Cortex of kidney (tissue), 1 donor: ENCODE results near the gene ONECUT1.
"Not testable (repeated sequence)": the region's sequence is repeated elsewhere in the genome, so short reads cannot be mapped to it uniquely, and the experiment has no call there.

Experiments
- DNase-seq: peaks from one replicate; lab custom pipeline; 2025; lab: John Stamatoyannopoulos, UW

The ONECUT1 gene

DNA sequence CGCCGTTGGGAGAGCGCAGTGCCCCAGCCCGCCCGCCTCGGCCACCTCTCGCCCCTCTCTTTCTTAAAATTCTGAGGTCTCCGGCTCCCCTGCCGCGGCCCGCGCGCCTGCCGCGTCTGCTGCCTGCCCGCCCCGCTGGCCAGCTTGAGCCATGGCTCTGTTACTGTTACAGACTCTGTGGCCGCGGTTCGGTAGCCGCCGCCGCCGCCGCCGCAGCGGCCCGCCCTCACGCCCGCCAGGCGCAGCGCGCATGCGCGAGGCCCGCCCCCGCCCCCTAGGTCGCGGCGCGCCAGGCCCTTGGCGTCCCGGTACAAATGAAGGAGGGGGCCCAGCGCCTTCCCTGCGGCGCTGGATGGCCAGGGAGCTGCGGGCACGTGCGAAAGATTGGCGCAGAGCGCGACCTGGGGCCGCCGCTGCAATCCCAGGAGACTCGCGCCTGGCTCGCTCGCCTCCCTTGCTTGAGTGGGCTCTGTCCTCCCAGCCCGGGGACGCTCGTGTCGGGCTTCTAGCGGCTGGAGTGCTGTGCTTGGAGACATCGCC is at the start of gene ONECUT1:
TSS of gene ONECUT1 (minus strand) at position 168 of the 540 bp plus-strand sequence. CDS start 452 bp downstream, outside the sequence.
- DNase-seq = no peak

DNA sequence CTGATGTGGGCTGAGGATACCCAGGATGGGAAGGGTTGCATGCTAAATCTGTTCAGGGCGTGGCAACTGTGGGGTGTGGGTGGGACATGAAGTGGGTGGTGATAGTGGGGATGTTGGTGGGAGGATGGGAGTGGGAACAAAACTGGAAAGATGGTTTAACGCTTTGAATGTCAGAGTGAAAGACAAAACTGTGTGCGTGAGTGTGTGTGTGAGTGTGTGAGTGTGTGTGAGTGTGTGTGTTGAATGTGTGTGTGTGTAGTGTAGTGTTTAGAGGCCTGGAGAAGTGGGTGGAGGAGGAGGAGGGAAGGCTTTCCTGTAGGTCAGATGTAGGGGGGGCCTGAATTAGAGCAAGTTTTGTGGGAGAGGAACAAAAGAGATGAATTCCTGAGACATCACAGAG is 44.2 kb upstream of the ONECUT1 start:
- DNase-seq = no peak

DNA sequence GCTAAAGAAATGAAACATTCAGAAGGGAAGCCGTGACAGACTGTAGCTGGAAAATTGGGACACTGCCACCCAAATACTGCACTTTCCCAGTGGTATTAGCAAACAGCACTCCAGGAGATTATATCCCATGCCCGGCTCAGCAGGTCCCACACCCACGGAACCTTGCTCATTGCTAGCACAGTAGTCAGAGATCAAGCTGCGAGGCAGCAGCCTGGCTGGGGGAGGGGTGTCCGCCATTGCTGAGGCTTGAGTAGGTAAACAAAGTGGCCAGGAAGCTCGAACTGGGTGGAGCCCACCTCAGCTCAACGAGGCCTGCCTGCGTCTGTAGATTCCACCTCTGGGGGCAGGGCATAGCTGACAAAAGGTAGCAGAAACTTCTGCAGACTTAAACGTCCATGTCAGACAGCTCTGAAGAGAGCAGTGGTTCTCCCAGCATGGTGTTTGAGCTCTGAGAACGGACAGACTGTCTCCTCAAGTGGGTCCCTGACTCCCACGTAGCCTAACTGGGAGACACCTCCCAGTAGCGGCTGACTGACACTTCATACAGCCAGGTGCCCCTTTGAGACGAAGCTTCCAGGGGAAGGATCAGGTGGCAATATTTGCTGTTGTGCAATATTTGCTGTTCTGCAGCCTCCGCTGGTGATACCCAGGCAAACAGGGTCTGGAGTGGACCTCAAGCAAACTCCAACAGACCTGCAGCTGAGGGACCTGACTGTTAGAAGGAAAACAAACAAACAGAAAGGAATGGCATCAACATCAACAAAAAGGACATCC is 34.2 kb upstream of the ONECUT1 start:
- not testable (repeated sequence) for DNase-seq

DNA sequence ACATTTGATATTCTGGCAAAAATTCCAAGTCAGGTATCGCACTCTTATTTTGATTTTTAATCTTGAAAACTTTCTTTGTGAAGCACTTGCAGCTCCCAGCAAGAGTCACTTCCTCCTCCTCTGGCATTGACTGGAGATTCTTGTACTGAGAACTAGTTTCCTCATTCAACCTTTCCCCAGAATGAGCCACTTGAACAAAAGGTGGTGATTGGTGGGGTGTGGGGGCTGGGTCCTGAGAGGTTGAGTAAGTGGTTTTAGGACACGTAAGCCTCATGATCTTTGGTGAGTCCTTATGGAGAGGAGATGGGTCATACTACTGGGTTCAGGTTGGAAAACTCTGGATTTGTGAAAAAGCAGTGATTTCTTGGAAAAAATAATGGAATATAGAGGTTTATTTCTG is 32.3 kb upstream of the ONECUT1 start:
- DNase-seq = no peak

DNA sequence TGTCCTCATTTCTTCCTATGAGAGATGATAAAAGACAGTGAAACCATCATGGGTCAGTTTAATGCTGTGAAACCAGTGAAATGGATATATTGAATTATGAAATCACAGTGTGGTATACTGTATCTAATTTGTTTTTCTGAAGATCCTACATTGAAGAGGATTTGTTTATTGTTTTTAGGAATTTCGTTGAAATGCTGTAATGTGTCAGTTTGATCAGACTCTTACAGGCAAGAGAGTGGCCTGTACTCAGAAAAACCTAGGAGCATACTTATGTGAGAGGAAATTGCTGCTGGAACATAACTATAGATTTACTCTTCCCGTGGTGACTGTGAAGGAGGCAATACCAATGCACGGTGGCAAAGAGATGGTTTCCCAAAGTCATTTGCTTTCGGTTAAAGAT is 29.1 kb upstream of the ONECUT1 start:
- DNase-seq = no peak

DNA sequence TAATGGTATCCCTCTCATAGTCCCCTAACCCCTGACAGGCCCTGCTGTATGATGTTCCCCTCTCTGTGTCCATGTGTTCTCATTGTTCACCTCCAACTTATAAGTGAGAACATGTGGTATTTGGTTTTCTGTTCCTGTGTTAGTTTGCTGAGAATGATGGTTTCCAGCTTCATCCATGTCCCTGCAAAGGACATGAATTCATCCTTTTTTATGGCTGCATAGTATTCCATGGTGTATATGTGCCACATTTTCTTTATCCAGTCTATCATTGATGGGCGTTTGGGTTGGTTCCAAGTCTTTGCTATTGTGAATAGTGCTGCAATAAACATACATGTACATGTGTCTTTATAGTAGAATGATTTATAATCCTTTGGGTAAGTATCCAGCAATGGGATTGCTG is 25.8 kb upstream of the ONECUT1 start:
- not testable (repeated sequence) for DNase-seq

DNA sequence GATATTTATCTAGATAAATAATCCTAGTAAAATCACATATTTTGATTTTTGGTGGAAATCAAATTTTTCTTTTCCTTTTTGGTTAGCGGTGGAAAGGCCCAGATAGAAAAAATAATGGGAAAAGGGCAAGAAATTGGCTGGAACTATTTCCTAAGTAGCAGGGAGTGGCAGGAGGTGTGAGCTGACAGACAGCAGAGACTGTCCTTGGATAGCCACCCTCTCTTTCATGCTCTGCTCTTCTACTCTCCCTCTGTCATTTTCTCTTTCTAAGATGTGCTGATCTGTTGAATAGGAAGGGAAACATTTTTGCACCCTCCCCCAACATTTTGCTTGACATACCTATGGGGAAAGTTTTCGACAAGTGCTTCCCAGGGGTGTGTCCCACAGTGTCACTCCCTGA is 18.9 kb upstream of the ONECUT1 start:
- DNase-seq = no peak

DNA sequence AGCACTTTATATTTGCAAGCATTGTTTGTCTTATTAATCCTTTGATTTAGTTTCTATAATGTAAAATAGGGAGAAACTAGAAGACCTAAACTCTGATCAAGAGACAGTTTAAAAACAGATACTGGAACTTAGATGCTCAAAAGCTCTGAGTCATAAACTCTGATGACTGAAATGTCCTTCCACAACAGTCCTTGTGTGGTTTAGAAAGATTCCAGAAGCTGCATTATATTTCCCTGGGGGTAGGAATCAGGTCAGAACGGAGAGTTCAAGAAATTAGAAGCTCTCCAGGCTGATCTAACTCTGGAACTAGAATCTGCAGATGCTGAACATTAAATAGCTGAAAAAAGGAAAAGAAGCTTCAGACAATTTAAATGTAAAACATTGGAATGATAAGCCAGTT is 18.3 kb upstream of the ONECUT1 start:
- DNase-seq = no peak

DNA sequence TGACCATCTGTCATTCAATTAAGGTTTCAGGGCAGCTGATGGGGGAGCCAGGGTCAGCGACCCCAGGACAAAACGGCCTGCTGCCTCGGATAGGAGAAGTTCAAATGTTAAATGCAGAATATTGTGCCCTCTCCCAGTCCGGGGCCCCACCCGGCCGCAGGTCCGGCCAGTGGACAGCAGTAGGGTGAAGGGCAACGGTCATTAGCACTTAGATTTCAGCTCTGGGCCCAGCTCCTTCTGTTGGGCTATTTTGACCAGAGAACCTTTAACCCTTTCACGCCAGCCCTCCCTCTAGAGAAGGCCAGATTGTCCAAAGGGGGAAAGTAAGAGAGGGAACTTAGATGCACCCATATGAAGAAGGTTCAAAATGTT is 16.1 kb upstream of the ONECUT1 start:
- no peak for DNase-seq

DNA sequence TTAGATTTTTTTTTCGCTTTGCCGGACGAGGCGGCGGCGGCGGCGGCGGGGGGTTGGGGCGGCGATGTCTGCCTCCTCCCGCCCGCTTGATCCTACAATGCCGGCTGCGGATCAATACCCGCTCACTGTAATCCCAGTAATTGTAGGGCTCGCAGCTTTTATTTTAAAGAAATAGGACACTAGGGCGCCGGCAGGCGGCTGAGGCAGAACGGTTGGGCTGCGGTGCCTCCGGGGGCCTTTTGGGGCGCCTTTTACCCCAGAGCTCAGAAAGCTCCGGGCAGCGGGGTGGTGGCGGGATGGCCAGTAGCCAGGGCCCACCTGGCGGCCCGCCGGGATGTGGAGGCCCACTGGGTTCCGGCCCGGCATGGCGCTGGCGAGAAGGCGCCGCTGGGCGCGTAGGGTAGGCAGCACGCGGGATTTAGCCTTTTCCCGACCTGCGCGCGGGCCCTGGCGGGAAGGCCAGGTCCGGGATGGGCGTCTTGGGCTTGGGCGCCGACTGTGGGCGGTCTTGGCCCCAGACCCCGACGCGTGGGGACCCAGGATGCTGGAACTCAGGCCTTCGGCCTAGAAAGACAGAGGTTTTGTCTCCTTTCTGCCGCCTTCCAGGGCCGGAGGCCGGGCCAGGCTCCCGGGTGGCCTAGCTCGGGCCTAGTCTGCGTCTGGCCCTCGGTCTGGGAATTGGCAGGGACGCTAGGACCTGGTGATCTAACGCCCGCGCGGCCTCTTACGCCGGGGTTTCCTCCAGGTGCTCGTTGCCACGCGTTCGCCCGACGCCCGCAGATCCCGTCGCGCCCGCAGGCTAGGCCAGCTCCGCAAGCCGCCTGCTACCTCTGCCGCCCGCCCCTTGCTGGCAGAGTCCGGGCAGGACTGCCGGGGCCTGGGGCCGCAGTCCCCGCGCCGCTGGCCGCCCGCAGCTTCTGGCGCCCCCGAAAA is 15.5 kb upstream of the ONECUT1 start:
- DNase-seq = no peak

DNA sequence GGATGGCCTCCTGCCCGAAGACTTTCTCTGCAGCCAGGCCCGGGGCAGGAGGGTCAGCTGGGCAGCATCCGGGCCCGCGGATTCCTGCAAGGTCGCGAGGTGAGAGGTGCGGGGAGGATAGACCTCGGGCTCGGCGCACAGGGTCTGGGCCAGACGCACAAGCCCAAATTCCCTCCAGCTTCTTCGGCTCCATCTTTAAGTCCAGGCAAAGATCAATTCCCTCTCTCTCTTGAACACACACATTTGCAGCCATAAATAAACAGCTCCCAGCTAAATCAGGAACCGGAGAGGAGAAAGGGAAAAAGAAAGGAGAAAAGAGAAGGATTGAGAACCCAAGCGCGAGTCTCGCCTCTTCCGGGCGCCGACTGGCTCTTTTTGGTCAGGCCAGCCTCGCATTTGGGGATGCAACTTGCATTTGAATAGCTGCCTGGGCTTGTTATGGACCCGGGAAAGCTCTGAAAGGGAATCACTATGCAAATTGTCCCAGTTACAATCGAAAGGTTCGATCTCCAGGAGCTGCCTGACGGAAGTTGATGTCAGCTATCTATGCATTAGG is 14.5 kb upstream of the ONECUT1 start:
- no peak for DNase-seq

DNA sequence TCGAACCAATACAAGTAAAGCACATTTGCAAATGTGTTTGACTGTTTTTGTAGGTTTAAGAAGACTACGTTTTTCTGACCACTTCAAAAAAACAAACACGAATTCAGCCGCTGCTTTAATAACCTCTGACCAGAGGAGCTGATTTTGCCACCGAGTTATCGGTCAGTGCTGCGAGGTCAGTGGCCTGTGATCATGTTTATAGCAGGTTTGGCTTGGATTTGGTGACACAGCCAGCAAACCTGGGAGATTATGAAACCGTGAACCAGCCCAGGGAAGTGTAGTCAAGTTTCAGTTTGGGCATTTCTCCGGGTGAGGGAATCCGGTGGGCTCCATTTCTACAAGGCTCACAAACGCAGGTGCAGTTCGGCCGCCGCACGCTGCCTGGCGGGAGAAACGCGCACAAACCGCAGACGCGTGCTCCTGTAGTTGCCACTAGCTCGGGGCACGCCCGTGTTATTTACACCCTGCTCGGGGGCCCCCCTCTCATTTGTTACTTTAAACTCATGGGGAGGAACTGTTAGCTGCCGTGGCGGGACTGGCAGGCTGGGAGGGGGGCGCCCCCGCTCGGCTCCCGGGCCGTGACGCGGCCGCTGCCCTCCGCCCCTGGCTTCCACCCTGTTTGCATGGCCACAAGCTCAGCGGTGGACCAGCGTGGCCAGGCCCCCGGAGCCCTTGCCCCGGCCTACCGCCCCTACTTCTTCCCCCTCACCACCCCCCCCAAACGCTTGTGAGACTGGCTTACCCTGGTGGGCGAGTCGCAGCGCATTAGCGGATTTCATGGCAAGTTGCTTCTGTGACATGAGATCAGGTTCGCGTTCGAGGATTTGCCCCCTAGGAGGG is 13.6 kb upstream of the ONECUT1 start:
- no peak for DNase-seq

DNA sequence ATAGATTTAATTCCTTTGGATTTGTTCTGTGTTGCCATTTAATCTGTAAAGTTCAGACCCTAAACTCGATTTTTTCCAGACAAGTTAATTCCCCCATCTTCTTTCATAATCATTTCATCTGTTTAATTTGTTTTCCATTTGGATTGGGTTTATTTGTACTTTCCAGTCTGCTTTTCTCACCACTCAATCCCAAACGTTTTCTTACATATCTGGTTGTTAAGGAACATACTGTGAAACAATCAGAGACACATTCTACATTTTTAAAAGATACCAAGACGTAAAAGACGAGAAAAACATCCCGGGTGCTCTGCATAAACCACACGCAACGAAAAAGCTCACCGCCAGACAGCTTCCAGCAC is 13.0 kb upstream of the ONECUT1 start:
- DNase-seq = no peak

DNA sequence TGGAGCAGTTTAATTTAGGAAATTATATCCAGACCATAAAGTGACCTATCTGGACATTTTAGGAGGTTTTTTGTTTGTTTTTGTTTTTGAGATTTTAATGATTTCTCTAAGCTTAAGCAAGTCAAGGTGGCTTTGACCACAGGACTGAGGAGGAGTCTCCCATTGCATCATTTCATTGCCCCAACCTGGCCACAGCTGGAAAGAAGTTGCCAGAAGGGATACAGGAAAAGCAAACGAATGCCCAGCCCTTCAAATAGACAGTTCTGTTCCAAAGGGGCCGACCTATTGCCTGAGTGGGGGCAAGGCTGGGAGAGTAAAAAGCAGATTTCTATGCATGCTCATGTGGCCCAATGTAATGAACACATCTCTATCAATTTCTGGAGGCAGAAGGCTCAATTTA is 12.0 kb upstream of the ONECUT1 start:
- DNase-seq = no peak

DNA sequence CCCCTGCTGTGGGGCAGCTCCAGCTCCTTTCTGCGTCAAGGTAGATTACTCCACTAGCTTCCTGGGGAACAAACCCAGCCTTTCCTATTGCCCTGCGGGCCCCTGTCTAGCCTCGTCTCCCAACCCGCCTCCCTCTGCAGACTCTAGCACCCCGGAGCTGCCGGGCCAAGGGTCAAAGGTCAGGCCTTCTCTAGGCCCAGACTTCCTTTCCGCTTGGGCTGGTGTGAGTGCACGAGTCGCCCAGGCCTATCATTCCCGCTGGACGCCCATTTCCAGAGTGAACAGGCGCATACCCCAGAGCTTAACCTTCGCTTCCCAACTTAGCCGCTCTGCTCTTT is 11.6 kb upstream of the ONECUT1 start:
- no peak for DNase-seq

DNA sequence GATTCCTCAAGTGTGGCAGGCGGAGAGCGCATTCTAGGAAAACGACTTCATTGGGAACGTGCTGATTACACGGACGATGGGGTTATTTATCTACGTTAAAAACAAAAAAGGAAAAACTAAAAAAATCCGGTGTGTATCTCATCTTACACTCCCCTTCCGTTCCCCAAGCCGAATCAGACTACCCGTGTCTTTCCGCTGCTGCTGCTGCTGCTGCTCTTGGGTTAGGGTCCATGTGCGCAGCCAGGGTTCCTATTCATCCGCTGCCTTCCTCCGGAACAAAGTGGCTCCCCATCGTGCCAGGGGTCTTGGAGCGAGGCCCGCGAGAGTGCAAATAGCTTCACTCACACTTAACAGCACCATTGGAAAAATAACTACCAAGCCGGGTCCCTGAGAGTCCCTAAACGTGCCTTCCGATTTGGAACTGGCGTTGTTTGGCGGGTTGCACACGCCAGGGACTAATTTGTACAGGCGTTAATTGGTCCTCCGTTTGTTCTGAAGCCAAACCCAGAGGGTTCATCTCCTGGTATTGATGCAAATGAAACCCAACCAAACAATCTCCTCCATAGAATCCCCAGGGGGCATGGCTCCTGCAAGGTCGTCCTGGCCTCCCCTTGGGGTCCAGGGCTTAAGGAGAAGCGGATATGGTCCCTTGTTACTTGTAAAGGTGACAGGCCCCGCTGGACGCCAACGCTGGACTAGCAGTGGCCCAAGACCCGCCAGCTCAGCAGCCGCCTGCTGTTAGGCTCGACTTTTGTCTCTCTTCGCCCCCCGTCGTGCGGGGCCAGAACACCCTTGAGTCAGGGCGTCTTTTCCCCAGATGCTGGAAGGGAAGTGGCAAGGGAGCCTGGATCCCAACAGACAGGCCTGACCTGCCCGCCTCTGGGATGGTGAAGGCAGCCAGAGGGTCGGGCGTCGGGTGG is 11.0 kb upstream of the ONECUT1 start:
- DNase-seq = no peak

DNA sequence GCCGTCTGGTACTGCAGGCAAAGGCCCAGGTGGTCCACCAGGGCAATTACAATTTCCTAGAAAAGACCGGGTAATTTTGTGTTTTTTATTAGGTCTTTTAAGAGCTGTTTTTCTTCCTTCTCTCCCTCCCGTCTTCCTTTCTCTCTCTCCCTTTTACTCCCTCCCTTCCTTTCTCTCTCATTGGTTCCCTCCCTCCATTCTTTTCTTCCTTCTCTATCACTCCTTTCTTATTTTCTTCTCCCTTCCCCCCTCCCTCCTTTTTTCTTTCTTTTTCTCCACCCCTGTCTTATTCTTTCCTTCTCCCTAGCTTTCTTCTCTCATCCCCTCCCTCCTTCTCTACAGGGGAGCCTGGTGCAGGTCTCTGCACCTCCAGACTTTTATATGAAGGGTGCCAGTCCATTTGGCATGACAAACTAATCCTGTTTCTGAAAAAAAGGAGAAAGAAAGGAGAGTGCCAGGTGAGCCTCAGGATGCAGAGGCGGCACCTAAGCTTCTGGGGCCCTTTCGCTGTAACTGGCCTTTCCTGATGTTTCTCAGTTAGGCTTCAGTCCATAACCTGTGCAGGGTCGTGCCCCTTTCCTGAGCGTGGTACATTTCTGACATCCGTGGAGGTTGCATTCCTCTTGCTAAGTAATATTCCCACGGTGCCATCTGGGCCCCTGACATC is 9.1 kb upstream of the ONECUT1 start:
- DNase-seq = no peak

DNA sequence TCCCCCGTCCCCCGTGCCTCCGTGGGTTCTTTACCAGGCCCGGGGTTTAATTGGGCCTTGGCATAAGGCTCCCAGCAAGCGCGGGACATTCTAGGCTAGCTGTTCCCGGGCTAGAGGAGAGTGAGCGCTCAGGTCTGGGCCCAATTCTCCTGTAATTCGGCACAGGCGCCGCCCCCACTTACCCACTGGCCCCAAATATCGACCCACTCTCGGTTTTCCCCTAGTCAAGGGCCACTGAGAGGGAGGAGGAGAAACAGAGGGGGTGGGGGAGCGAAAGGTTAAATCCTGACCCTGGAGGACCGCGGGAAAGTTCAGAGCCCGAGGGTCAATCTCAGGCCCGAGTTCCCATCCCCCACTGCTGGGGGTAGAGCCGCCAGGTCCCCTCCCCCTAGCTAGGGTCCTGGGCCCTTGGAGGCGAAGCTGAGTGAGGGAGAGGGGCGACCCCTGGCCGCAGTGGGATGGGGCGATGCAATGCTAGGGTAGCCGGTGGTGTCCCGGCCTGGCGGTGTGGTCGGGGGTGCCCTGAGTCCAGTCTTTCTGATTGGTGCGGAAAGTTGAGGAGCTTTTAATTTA is 8.5 kb upstream of the ONECUT1 start:
- DNase-seq = no peak

DNA sequence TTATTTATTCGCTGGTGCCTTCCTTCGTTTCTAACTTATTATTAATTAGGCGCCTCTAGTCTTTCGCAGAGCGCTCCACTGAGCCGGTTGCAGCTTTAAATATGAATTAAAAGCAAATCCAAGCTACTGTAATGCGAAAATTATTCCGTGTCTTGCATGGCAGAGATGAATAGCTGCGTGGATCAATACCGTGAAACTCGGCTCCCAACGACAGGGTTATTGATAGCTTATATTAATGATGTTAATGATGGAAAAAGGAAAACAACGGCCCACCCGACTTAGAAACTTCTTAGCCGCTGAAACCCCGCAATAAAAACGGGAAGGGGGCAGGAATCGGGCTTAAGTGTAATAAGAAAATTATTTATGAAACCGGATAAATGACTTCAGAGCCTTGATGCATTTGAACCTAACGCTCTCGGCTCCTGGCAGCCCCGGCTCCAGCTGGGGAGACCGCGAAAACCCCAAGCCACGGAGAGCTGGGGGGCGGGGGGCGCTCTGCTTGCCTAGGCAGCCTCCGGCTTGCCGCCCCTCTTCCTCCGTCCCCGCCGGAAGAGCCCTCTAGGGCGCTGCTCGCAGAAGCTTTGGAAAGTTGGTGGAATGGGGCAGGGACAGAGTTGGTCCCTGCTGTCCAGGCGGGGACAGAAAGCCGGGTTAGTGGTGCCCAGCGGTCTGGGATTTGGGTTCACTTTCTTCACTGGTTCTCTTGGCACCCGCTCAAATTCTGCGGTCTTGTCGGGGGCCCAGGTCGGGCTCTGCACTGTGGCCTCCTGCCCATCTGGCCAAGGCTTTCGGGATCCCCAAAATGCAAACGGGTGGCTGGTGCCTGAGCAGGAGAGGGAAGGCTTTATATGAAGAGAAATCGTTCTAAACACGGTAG is 7.7 kb upstream of the ONECUT1 start:
- no peak for DNase-seq
